MCF 10A (cell line): ENCODE measurements around the gene ELFN1. TPM values are rescaled to one million over a fixed set of nuclear protein-coding genes. Genes with fewer than 3 reads are reported as not detected.

Source experiments
- Bru-seq: library from RNA; stranded (reverse); fragments of 400-500 nt; gene quantifications from one replicate; lab custom pipeline; 2021; lab: Mats Ljungman, UMichigan
- BruChase-seq, 2 experiments: library from RNA; stranded (reverse); fragments of 400-500 nt; gene quantifications; one replicate each; lab custom pipeline; 2021; lab: Mats Ljungman, UMichigan
- BruUV-seq: library from RNA; stranded (reverse); fragments of 400-500 nt; replicated peaks from 2 replicates; lab custom pipeline; 2021; lab: Mats Ljungman, UMichigan
- CTCF ChIA-PET: fragments of 300-600 bp; sonication (Branson Sonifier 250); formaldehyde crosslinking; extraction: SDS; loops from one replicate; lab custom pipeline; 2021; ENCODE audit warnings: antibody characterized with exemption, inconsistent platforms; lab: Yijun Ruan, JAX
- POLR2A ChIA-PET: fragments of 300-600, 350-650 bp; sonication (Branson Sonifier 250); formaldehyde crosslinking; extraction: SDS; loops from one replicate; lab custom pipeline; 2020; ENCODE audit warnings: antibody characterized with exemption, inconsistent platforms; lab: Yijun Ruan, JAX
- DNase-seq: peaks from one replicate; pipeline ENCODE4 v3.0.0-alpha.2; 2018; ENCODE audit not compliant: unreplicated experiment
- H3K27ac Mint-ChIP-seq: one replicate; pipeline ENCODE4 v1.8.0; 2022; ENCODE audit warnings: mild to moderate bottlenecking, low read depth, mixed read lengths; ENCODE audit not compliant: unreplicated experiment
- H3K27me3 Mint-ChIP-seq: one replicate; pipeline ENCODE4 v1.8.0; 2022; ENCODE audit warnings: mixed read lengths; ENCODE audit not compliant: insufficient read depth, unreplicated experiment
- H3K36me3 Mint-ChIP-seq: one replicate; pipeline ENCODE4 v1.8.0; 2022; ENCODE audit warnings: mild to moderate bottlenecking, moderate library complexity, mixed read lengths; ENCODE audit not compliant: insufficient read depth, unreplicated experiment
- H3K4me1 Mint-ChIP-seq: one replicate; pipeline ENCODE4 v1.8.0; 2022; ENCODE audit warnings: mixed read lengths; ENCODE audit not compliant: insufficient read depth, unreplicated experiment
- H3K4me3 Mint-ChIP-seq: one replicate; pipeline ENCODE4 v1.8.0; 2022; ENCODE audit warnings: mild to moderate bottlenecking, moderate library complexity, mixed read lengths; ENCODE audit not compliant: unreplicated experiment
- H3K9me3 Mint-ChIP-seq: one replicate; pipeline ENCODE4 v1.8.0; 2022; ENCODE audit warnings: mixed read lengths; ENCODE audit not compliant: unreplicated experiment
- intact Hi-C: fragments of 100-400 bp; cut with micrococcal nuclease; formaldehyde crosslinking; loops from 2 replicates; pipeline ENCODE4 v1.14.1; 2022
- long read RNA-seq: library from polyadenylated mRNA; stranded (forward); transcript quantifications from one replicate; pipeline ENCODE4 v2.0.0, GENCODE V29; 2022
- total RNA-seq: library from RNA; stranded (reverse); gene quantifications from 2 replicates; pipeline ENCODE4 v1.2.3, GENCODE V29; 2022
- TF ChIP-seq, protein P1 (sequence below): fragments of 200-600 bp; IDR thresholded peaks from one replicate; pipeline ENCODE4 v1.8.0; 2022; ENCODE audit warnings: antibody characterized with exemption, mild to moderate bottlenecking; ENCODE audit not compliant: unreplicated experiment

ELFN1 gene
- total RNA-seq (not detected in 2 replicates), Bru-seq, nascent RNA (percentile 2 among the genes with signal in this experiment), BruChase-seq, experiment 1, labeled RNA remaining after a 6-hour chase (percentile 6 among the genes with signal in this experiment), BruChase-seq, experiment 2, labeled RNA remaining after a 2-hour chase (not detected)
- long read RNA-seq, result 0 reads

DNA sequence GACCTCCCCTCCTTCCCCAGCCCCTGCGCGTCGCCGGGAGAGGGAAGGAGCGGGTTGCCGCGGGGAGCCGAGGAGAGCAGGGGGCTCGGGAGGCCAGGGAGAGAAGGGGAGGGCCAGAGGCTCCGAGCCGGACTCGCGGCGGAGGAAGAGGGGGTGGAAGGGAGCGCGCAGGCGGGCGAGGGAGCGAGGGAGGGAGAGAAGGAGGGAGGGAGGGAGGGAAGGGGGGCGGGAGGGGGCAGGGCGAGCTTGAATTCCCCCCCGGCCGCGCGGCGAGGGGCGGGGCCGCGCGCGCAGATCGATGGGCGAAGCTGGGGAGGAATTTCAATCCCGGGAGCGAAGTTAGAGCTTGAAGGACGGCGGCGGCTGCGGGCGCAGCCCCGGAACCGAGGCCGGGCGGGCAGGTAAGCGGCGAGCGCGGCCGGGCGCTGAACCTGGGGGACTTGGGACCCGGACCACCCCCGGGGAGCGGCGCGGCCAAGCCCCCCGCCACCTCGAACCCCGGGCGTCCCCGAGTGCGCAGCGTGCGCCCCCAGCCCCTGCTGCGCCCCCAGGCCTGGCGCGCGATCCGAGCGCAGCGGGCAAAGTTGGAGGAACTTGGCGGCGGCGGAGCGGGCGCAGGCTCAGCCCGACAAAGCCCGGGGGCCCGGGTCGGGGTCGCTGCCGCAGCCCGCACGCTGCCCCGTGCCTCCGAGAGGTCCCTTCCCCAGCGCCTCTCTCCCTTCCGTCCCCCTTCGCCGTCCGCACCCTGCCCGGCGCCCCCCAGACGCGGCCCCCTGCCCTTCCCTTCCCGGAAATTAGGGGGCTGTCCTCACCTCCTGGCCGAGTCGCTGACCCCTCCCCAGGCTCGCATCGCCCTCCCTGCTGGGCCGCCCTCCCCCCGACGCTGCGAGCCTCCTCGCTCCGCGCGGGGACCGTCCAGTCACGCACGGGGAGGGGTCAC lies at the start of gene ELFN1:
Gene ELFN1 (plus strand): TSS at position 324 of the 940 bp plus-strand sequence. CDS start 74,320 bp downstream, outside the sequence.
- POLR2A ChIA-PET, result no interaction called here
- no peak for DNase-seq
- no peak within 1 kb of the TSS for H3K27ac Mint-ChIP-seq

DNA sequence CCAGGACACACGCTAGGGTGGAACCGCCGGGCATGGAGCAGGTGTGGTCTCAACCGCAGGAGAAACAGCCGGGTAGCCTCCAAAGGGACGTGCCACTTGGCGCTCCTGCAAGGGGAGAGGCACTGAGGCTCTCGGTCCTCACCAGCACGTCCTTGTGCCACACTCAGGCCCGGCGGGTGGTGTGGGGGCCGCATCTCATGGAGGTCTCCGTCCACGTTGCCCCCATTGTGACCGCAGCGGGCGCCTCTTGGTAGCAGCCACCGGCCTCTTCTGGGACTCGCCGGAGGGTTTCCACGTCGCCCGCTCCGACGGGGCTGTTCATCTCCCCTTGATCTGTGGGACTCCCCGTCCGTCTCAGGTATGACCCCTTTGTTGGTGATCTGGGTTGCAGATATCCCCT lies 49.2 kb upstream of the ELFN1 start:
- Mint-ChIP-seq H3K4me1 (no peaks in the 10 kb centered on the region), H3K27me3 (peaks cover 35% of the 10 kb centered on the region), H3K9me3 (peaks cover 11% of the 10 kb centered on the region), H3K36me3 (no peaks in the 10 kb centered on the region), H3K27ac (no peak overlapping the region), H3K4me3 (no peak overlapping the region)
- ChIA-PET POLR2A (interaction anchor here (0.7 kb wide), 1 partner anchor 19 kb away, joined by 3 read pairs; no protein-coding TSS in a partner anchor), CTCF (interaction anchor here (0.7 kb wide), 1 partner anchor 131 kb away, joined by 3 read pairs; no protein-coding TSS in a partner anchor)
- BruUV-seq, result no TSS peak
- intact Hi-C loops, result no loop called here
- no peak for DNase-seq
- TF ChIP-seq, protein P1, sequence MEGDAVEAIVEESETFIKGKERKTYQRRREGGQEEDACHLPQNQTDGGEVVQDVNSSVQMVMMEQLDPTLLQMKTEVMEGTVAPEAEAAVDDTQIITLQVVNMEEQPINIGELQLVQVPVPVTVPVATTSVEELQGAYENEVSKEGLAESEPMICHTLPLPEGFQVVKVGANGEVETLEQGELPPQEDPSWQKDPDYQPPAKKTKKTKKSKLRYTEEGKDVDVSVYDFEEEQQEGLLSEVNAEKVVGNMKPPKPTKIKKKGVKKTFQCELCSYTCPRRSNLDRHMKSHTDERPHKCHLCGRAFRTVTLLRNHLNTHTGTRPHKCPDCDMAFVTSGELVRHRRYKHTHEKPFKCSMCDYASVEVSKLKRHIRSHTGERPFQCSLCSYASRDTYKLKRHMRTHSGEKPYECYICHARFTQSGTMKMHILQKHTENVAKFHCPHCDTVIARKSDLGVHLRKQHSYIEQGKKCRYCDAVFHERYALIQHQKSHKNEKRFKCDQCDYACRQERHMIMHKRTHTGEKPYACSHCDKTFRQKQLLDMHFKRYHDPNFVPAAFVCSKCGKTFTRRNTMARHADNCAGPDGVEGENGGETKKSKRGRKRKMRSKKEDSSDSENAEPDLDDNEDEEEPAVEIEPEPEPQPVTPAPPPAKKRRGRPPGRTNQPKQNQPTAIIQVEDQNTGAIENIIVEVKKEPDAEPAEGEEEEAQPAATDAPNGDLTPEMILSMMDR, result no peak

More for the DNA sequence above, at the start of gene ELFN1:
- no peaks in the 10 kb centered on the region for H3K4me1 Mint-ChIP-seq
- H3K9me3 Mint-ChIP-seq, result no peaks in the 10 kb centered on the region
- no peaks in the 10 kb centered on the region for H3K36me3 Mint-ChIP-seq
- CTCF ChIA-PET, result no interaction called here
- no TSS peak for BruUV-seq
- peaks cover 24% of the 10 kb centered on the region for H3K27me3 Mint-ChIP-seq
- TF ChIP-seq, protein P1, result no peak
- no peak within 1 kb of the TSS for H3K4me3 Mint-ChIP-seq
- intact Hi-C loops, result loop anchor here (10.0 kb wide), 1 partner anchor 535 kb away; no protein-coding TSS in a partner anchor

DNA sequence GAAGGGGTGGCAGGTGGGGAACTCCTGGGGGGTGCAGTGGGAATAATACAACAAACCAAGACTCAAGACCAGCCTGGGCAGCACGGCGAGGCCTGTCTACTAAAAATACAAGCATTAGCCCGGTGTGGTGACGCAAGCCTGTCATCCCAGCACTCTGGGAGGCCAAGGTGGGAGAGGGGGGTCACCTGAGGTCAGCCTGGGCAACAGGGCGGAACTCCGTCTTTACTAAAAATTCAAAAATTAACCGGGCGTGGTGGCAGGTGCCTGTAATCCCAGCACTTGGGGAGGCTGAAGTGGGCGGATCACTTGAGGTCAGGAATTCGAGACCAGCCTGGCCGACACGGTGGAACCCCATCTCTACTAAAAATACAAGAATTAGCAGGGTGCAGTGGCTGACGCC lies 48.4 kb upstream of the ELFN1 start:
- ChIA-PET CTCF (no interaction called here), POLR2A (interaction anchor here (0.7 kb wide), 1 partner anchor 18 kb away, joined by 3 read pairs; no protein-coding TSS in a partner anchor)
- H3K27ac Mint-ChIP-seq, result no peak overlapping the region
- H3K4me3 Mint-ChIP-seq, result no peak overlapping the region
- H3K27me3 Mint-ChIP-seq, result peaks cover 42% of the 10 kb centered on the region
- no peaks in the 10 kb centered on the region for H3K4me1 Mint-ChIP-seq
- no peak for DNase-seq
- H3K36me3 Mint-ChIP-seq, result no peaks in the 10 kb centered on the region
- no TSS peak for BruUV-seq
- H3K9me3 Mint-ChIP-seq, result peaks cover 15% of the 10 kb centered on the region
- TF ChIP-seq, protein P1, result no peak
- intact Hi-C loops, result no loop called here

DNA sequence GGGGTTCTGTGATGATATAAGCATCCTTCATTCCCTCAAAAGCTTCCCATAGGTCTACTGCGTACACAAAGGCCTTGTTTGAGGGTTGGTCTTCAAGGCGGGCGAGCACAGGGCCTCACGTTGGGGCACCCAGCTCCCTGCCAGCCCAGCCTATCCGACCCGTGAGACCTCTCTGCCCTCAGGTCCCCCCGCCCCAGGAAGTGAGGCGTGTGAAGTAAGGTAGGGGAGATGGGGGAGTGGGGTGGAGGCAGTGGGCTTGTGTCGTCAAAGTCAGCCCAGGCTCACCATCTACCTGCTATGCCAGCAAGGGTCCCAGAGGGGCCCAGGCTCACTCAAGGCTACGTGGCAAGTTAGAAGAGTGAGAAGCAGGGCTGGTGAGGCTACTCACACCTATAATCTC lies 47.6 kb upstream of the ELFN1 start:
- intact Hi-C loops, result no loop called here
- no peak overlapping the region for H3K4me3 Mint-ChIP-seq

More for the DNA sequence above, 47.6 kb upstream of the ELFN1 start:
- Mint-ChIP-seq H3K36me3 (no peaks in the 10 kb centered on the region), H3K4me1 (no peaks in the 10 kb centered on the region), H3K27ac (no peak overlapping the region), H3K27me3 (peaks cover 46% of the 10 kb centered on the region), H3K9me3 (peaks cover 19% of the 10 kb centered on the region)
- CTCF ChIA-PET, result interaction anchor here (0.5 kb wide), 1 partner anchor 9 kb away, joined by 3 read pairs; no protein-coding TSS in a partner anchor
- POLR2A ChIA-PET, result no interaction called here
- no TSS peak for BruUV-seq
- TF ChIP-seq, protein P1, result no peak
- DNase-seq, result no peak
